ENCODE measurements around the gene STMN3. TPM values are rescaled to one million over a fixed set of nuclear protein-coding genes. Genes with fewer than 3 reads are reported as not detected.
A peak's percentile ranks its signal among the peaks of the same experiment; 100 is the strongest.

Gene STMN3
- polyA plus RNA-seq, 1 of the 3 experiments (the other 2 are of a cell fraction), result 111 TPM

- Histone ChIP-seq H3K27ac (ENCODE audit: low read depth in 2 of 2, low read length in 1 of 2) (peak overlapping the region in 1 of 2 experiments; percentile 73; a peak in 2 of 4 replicates), H3K27me3 (ENCODE audit: insufficient read depth) (no peaks in the 10 kb centered on the region)
- CTCF ChIA-PET, result interaction anchor here (0.6 kb wide), 1 partner anchor 94 kb away, joined by 3 read pairs; no protein-coding TSS in a partner anchor
Observed at GRCh38 chr20:63680857-63681608, 27.8 kb upstream of the STMN3 start.

More at GRCh38 chr20:63680857-63681608, 27.8 kb upstream of the STMN3 start:
- no peak for DNase-seq
- Histone ChIP-seq H3K4me2 (no peak overlapping the region), H3K9me3 (no peaks in the 10 kb centered on the region), H3K9me2 (no peaks in the 10 kb centered on the region), H3F3A (replicated peaks; ENCODE audit: insufficient read depth) (peaks cover 12% of the 10 kb centered on the region), H3K4me1 (ENCODE audit: control insufficient read depth in 1 of 2, insufficient read depth in 2 of 2, low read depth in 1 of 2, low read length in 1 of 2) (peaks cover 0 to 16% of the 10 kb centered on the region in 2 experiments; a peak in 3 of 4 replicates), H4K20me1 (ENCODE audit: insufficient read depth) (no peaks in the 10 kb centered on the region), H3K4me3 (ENCODE audit: low read depth in 2 of 2, low read length in 1 of 2) (no peak overlapping the region), H2AFZ (ENCODE audit: low read depth) (no peak overlapping the region), H3K79me2 (ENCODE audit: insufficient read depth) (no peaks in the 10 kb centered on the region), H3K9ac (no peak overlapping the region), H3K36me3 (replicated peaks in 1 of 2; ENCODE audit: control insufficient read depth in 1 of 2, insufficient read depth in 2 of 2, low read length in 1 of 2) (peaks cover 5 to 6% of the 10 kb centered on the region in 2 experiments)
- TF ChIP-seq CTCF (IDR thresholded peaks at IDR 0.05), result no peak
- no peak for TF ChIP-seq MXI1 (IDR thresholded peaks at IDR 0.05; ENCODE audit: low read depth, low read length)
- TF ChIP-seq NRF1 (IDR thresholded peaks at IDR 0.05; ENCODE audit: low read depth, low read length), result no peak
- TF ChIP-seq TCF12 (IDR thresholded peaks at IDR 0.05), result no peak
- no peak for TF ChIP-seq RAD21 (IDR thresholded peaks at IDR 0.05; ENCODE audit: low read length)
- TF ChIP-seq ZBTB33 (IDR thresholded peaks at IDR 0.05; ENCODE audit: borderline replicate concordance, low read depth), result no peak
- no peak for TF ChIP-seq POLR2AphosphoS5 (IDR thresholded peaks at IDR 0.05; ENCODE audit: low read depth, low read length)
- no peak for TF ChIP-seq USF2 (IDR thresholded peaks at IDR 0.05; ENCODE audit: borderline replicate concordance, low read depth, low read length)
- no peak for TF ChIP-seq JUND (IDR thresholded peaks at IDR 0.05)
- TF ChIP-seq EZH2phosphoT487 (IDR thresholded peaks at IDR 0.05; ENCODE audit: borderline replicate concordance, low read depth), result no peak
- TF ChIP-seq SIN3A (IDR thresholded peaks at IDR 0.05; ENCODE audit: borderline replicate concordance, low read depth, low read length), result no peak
- no peak for TF ChIP-seq FOSL2 (IDR thresholded peaks at IDR 0.05; ENCODE audit: borderline replicate concordance, low read depth)
- no peak for TF ChIP-seq EP300 (IDR thresholded peaks at IDR 0.05; ENCODE audit: borderline replicate concordance in 1 of 2, low read depth in 1 of 2, low read length in 1 of 2)
- TF ChIP-seq IRF3 (IDR thresholded peaks at IDR 0.05; ENCODE audit: low read depth, low read length), result no peak
- TF ChIP-seq SMC3 (IDR thresholded peaks at IDR 0.05; ENCODE audit: low read depth, low read length), result no peak
- TF ChIP-seq RXRA (IDR thresholded peaks at IDR 0.05; ENCODE audit: borderline replicate concordance, low read depth), result no peak
- TF ChIP-seq FOXJ3 (CRISPR knock-in tag; IDR thresholded peaks at IDR 0.05), result no peak
- TF ChIP-seq PBX3 (IDR thresholded peaks at IDR 0.05), result no peak
- TF ChIP-seq MAX (IDR thresholded peaks at IDR 0.05; ENCODE audit: low read depth), result no peak
- 94% methylated on average over 8 of the region's 23 CpGs for WGBS (ENCODE audit: low lambda C conversion rate)
- POLR2A ChIA-PET, result no interaction called here
